GM12878 (cell line): ENCODE data around the gene LRRC52. TPM values are rescaled to one million over a fixed set of nuclear protein-coding genes. Genes with fewer than 3 reads are reported as not detected.

Source experiments
- ATAC-seq: fragments of 200-7000 bp; cut with Tn5 transposase; 3 replicates; pipeline ENCODE4 v1.9.1; 2020; ENCODE audit warnings: mild to moderate bottlenecking, moderate library complexity
- BruUV-seq: library from RNA; stranded (reverse); fragments of 400-500 nt; replicated peaks from 2 replicates; lab custom pipeline; 2021; lab: Mats Ljungman, UMichigan
- CTCF ChIA-PET: fragments of 300-600 bp; sonication (Branson Sonifier 250); formaldehyde crosslinking; extraction: SDS; loops from one replicate; lab custom pipeline; 2021; ENCODE audit warnings: inconsistent platforms; lab: Yijun Ruan, JAX
- POLR2A ChIA-PET: fragments of 350-600 bp; formaldehyde crosslinking; extraction: SDS; loops from one replicate; lab custom pipeline; 2021; ENCODE audit warnings: inconsistent platforms; lab: Charles Lee
- RAD21 ChIA-PET: fragments of 300-600 bp; sonication (Branson Sonifier 250); formaldehyde crosslinking; loops from one replicate; lab custom pipeline; 2023; ENCODE audit warnings: antibody characterized with exemption; ENCODE audit not compliant: unreplicated experiment; lab: Charles Lee
- SMC1A ChIA-PET: fragments of 300-600 bp; sonication (Branson Sonifier 250); formaldehyde crosslinking; loops from one replicate; lab custom pipeline; 2023; ENCODE audit not compliant: unreplicated experiment, uncharacterized antibody; lab: Charles Lee
- DNase-seq: peaks from one replicate; pipeline ENCODE4 v3.0.0-alpha.2; 2011; ENCODE audit warnings: low read depth, low spot score
- FAIRE-seq: peaks from 3 replicates; lab custom pipeline; 2011; peaks lifted over from hg19 to GRCh38; lab: Jason Lieb, UNC
- H2AFZ ChIP-seq: 2 replicates; pipeline ENCODE4 v1.6.0; 2011; ENCODE audit warnings: low read depth, low read length, control low read depth; ENCODE audit not compliant: control insufficient read depth
- H3K27ac ChIP-seq: 2 replicates; pipeline ENCODE4 v1.5.1; 2011; ENCODE audit warnings: control low read depth; ENCODE audit not compliant: control insufficient read depth, insufficient read depth
- H3K27me3 ChIP-seq, 2 experiments: replicated peaks in 1 of 2; 2 replicates each; pipeline versions ENCODE4 v1.6.0 to v1.6.1; 2011; ENCODE audit warnings: low read length in 1 of 2; ENCODE audit not compliant: control insufficient read depth in 2 of 2, insufficient read depth in 2 of 2
- H3K36me3 ChIP-seq, 2 experiments: 2 replicates each; pipeline ENCODE4 v1.5.1; 2011; ENCODE audit warnings: low read length in 1 of 2; ENCODE audit not compliant: control insufficient read depth in 2 of 2, insufficient read depth in 2 of 2
- H3K4me1 ChIP-seq: 2 replicates; pipeline ENCODE4 v1.6.1; 2011; ENCODE audit warnings: mild to moderate bottlenecking, low read length, moderate library complexity, mixed read lengths; ENCODE audit not compliant: control insufficient read depth, insufficient read depth
- H3K4me2 ChIP-seq: 2 replicates; pipeline ENCODE4 v1.6.0; 2011; ENCODE audit warnings: control low read depth; ENCODE audit not compliant: control insufficient read depth, insufficient read depth
- H3K4me3 ChIP-seq: fragments of 200-600 bp; sonication (generic); 2 replicates; pipeline ENCODE4 v1.5.1; 2016
- H3K79me2 ChIP-seq: 2 replicates; pipeline ENCODE4 v1.6.0; 2011; ENCODE audit warnings: low read length; ENCODE audit not compliant: control insufficient read depth, insufficient read depth
- H3K9ac ChIP-seq: 2 replicates; pipeline ENCODE4 v1.8.0; 2011; ENCODE audit warnings: low read length, control low read depth, mixed read lengths; ENCODE audit not compliant: control insufficient read depth, insufficient read depth
- H3K9me3 ChIP-seq: replicated peaks from 3 replicates; pipeline ENCODE4 v1.5.1; 2011; ENCODE audit warnings: mild to moderate bottlenecking, low read length; ENCODE audit not compliant: control insufficient read depth, insufficient read depth
- H4K20me1 ChIP-seq: 2 replicates; pipeline ENCODE4 v1.6.0; 2011; ENCODE audit not compliant: control insufficient read depth, insufficient read depth
- CBX3 ChIP-seq: fragments of 200-600 bp; sonication (generic); IDR thresholded peaks from 2 replicates; pipeline ENCODE4 v1.6.1; 2016; ENCODE audit warnings: low read depth, borderline replicate concordance
- CHD4 ChIP-seq: fragments of 200-600 bp; sonication (generic); IDR thresholded peaks from 2 replicates; pipeline ENCODE4 v1.6.1; 2016; ENCODE audit warnings: mild to moderate bottlenecking
- HDGF ChIP-seq: fragments of 450-650 bp; IDR thresholded peaks from 2 replicates; pipeline ENCODE4 v1.6.1; 2016; ENCODE audit warnings: antibody characterized with exemption
- JUNB ChIP-seq: IDR thresholded peaks from 2 replicates; pipeline ENCODE4 v1.6.1; 2016; ENCODE audit warnings: antibody characterized with exemption, mild to moderate bottlenecking
- MXI1 ChIP-seq: fragments of 150-350 bp; IDR thresholded peaks from 2 replicates; pipeline ENCODE4 v1.6.1; 2011; ENCODE audit warnings: low read depth, mild to moderate bottlenecking, inconsistent platforms, low read length, improper control_type of control experiment
- NR2C1 ChIP-seq: fragments of 450-650 bp; IDR thresholded peaks from 2 replicates; pipeline ENCODE4 v1.6.1; 2017; ENCODE audit warnings: antibody characterized with exemption, mild to moderate bottlenecking, moderate library complexity
- POU2F2 ChIP-seq: IDR thresholded peaks from 3 replicates; pipeline ENCODE4 v1.6.1; 2011; ENCODE audit warnings: low read depth, mild to moderate bottlenecking, low read length, borderline replicate concordance
- SIX5 ChIP-seq: IDR thresholded peaks from 2 replicates; pipeline ENCODE4 v1.6.1; 2011; ENCODE audit warnings: mild to moderate bottlenecking, low read depth, low read length, moderate library complexity; ENCODE audit not compliant: severe bottlenecking
- SREBF1 ChIP-seq: IDR thresholded peaks from 2 replicates; pipeline ENCODE4 v1.6.1; 2012; ENCODE audit warnings: mild to moderate bottlenecking, low read length
- SREBF2 ChIP-seq: IDR thresholded peaks from 2 replicates; pipeline ENCODE4 v1.6.1; 2012; ENCODE audit warnings: mild to moderate bottlenecking, low read length
- ZNF274 ChIP-seq: IDR thresholded peaks from one replicate; pipeline ENCODE4 v1.8.0; 2011; ENCODE audit not compliant: insufficient read length, insufficient read depth
- WGBS: methylation state at CpG from one replicate; pipeline ENCODE4 v1.1.6; 2016; ENCODE audit warnings: low lambda C conversion rate; ENCODE audit not compliant: insufficient replicate concordance, insufficient coverage; ENCODE audit errors: missing lambda C conversion rate; 5-methylcytosine and 5-hydroxymethylcytosine counted together
- in situ Hi-C: fragments of 300-500 bp; cut with MboI; formaldehyde crosslinking; loops from 9 replicates; pipeline ENCODE4 v1.14.3; 2018; ENCODE audit warnings: mixed read lengths
- intact Hi-C: fragments of 100-400 bp; cut with micrococcal nuclease; formaldehyde crosslinking; loops from one replicate; pipeline ENCODE4 v1.14.2; 2022; ENCODE audit not compliant: unreplicated experiment
- polyA plus RNA-seq, 11 experiments: library from polyadenylated mRNA; depleted of rRNA in 4 of 11; unstranded in 6 of 11; stranded (reverse) in 5 of 11; fragments of >200 nt; fragmentation: Nextera tagmentation in 4 of 11; fragmentation: Illumina TruSeq in 1 of 11; extraction: Ambion mirVana in 4 of 11; extraction: Trizol in 1 of 11; gene quantifications; 1 replicate in 1 of 11; 2 replicates in 10 of 11; pipeline versions ENCODE4 v1.2.1 to v1.2.3, GENCODE V29; 2011 to 2016; ENCODE audit warnings: inconsistent platforms in 2 of 11, missing spikeins in 2 of 11, low read depth in 1 of 11
- total RNA-seq, 4 experiments: library from RNA; depleted of rRNA in 3 of 4; stranded (reverse); fragments of >200 nt in 3 of 4; fragmentation: Illumina TruSeq in 1 of 4; extraction: Trizol in 1 of 4; gene quantifications; 2 replicates each; pipeline versions ENCODE4 v1.2.1 to v1.2.3, GENCODE V29; 2013 to 2021
- TF ChIP-seq, protein P1 (sequence below): IDR thresholded peaks from 2 replicates; pipeline ENCODE4 v1.6.1; 2011; ENCODE audit warnings: low read depth, low read length, improper control_type of control experiment, borderline replicate concordance
- TF ChIP-seq, protein P2 (sequence below): fragments of 450-650 bp; formaldehyde crosslinking; IDR thresholded peaks from 2 replicates; pipeline ENCODE4 v1.4.0; 2020; ENCODE audit warnings: mild to moderate bottlenecking, moderate library complexity
- TF ChIP-seq, protein P3 (sequence below), 3 experiments: IDR thresholded peaks in 2 of 3; conservative IDR thresholded peaks in 1 of 3; 2 replicates each; pipeline ENCODE4 v1.5.1; 2011; ENCODE audit warnings: low read depth in 3 of 3, low read length in 3 of 3, mild to moderate bottlenecking in 3 of 3, control low read depth in 2 of 3, moderate library complexity in 2 of 3, inconsistent platforms in 1 of 3, mixed read lengths in 1 of 3; ENCODE audit not compliant: control insufficient read depth in 2 of 3, insufficient read depth in 1 of 3; ENCODE audit errors: extremely low read depth in 1 of 3

The LRRC52 gene
- total and polyA plus RNA-seq, 10 of the 15 experiments (the other 5 are each of a cell fraction or from before 2014, with no cell fraction given), result not detected

DNA sequence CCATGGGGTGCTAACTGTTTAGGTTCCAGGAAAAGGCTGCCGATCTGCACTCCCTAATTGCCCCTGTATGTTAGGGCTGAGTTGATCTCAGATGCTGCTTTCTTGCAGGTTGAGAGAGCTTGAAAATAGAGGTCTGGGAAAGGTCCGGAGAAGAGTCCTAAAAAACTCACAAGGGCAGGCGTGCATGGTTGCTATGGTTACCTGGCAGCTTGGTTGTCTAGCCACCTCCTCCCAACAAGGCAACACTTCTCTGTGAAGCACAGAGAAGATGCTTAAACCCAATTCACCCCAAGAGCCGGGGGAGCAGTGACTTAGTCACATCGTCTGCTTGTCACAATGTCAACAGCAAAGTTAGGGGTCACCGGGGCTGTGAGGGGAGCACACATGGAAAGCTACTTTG is 31.0 kb upstream of the LRRC52 start:
- RAD21 ChIA-PET, result no interaction called here

More for the DNA sequence above, 31.0 kb upstream of the LRRC52 start:
- no TSS peak for BruUV-seq
- Histone ChIP-seq H3K9me3 (no peaks in the 10 kb centered on the region), H2AFZ (no peak overlapping the region), H3K36me3 (no peaks in the 10 kb centered on the region), H3K4me2 (no peak overlapping the region), H3K9ac (no peak overlapping the region), H3K4me3 (no peak overlapping the region), H4K20me1 (no peaks in the 10 kb centered on the region), H3K27ac (no peak overlapping the region), H3K4me1 (no peaks in the 10 kb centered on the region), H3K27me3 (no peaks in the 10 kb centered on the region; a peak in 1 of 4 replicates), H3K79me2 (no peaks in the 10 kb centered on the region)
- DNase-seq (no peak), FAIRE-seq (no peak), ATAC-seq (no peak)
- CTCF ChIA-PET, result no interaction called here
- POLR2A ChIA-PET, result no interaction called here
- in situ Hi-C loops, result no loop called here
- TF ChIP-seq NR2C1, result no peak
- TF ChIP-seq, protein P1, sequence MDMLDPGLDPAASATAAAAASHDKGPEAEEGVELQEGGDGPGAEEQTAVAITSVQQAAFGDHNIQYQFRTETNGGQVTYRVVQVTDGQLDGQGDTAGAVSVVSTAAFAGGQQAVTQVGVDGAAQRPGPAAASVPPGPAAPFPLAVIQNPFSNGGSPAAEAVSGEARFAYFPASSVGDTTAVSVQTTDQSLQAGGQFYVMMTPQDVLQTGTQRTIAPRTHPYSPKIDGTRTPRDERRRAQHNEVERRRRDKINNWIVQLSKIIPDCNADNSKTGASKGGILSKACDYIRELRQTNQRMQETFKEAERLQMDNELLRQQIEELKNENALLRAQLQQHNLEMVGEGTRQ, result no peak
- TF ChIP-seq ZNF274, result no peak
- no peak for TF ChIP-seq CBX3
- TF ChIP-seq, protein P2, sequence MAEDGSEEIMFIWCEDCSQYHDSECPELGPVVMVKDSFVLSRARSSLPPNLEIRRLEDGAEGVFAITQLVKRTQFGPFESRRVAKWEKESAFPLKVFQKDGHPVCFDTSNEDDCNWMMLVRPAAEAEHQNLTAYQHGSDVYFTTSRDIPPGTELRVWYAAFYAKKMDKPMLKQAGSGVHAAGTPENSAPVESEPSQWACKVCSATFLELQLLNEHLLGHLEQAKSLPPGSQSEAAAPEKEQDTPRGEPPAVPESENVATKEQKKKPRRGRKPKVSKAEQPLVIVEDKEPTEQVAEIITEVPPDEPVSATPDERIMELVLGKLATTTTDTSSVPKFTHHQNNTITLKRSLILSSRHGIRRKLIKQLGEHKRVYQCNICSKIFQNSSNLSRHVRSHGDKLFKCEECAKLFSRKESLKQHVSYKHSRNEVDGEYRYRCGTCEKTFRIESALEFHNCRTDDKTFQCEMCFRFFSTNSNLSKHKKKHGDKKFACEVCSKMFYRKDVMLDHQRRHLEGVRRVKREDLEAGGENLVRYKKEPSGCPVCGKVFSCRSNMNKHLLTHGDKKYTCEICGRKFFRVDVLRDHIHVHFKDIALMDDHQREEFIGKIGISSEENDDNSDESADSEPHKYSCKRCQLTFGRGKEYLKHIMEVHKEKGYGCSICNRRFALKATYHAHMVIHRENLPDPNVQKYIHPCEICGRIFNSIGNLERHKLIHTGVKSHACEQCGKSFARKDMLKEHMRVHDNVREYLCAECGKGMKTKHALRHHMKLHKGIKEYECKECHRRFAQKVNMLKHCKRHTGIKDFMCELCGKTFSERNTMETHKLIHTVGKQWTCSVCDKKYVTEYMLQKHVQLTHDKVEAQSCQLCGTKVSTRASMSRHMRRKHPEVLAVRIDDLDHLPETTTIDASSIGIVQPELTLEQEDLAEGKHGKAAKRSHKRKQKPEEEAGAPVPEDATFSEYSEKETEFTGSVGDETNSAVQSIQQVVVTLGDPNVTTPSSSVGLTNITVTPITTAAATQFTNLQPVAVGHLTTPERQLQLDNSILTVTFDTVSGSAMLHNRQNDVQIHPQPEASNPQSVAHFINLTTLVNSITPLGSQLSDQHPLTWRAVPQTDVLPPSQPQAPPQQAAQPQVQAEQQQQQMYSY, result no peak
- no peak for TF ChIP-seq MXI1
- no peak for TF ChIP-seq POU2F2
- TF ChIP-seq SREBF1, result no peak
- no peak for TF ChIP-seq SREBF2
- no peak for TF ChIP-seq SIX5
- TF ChIP-seq HDGF, result no peak
- TF ChIP-seq, protein P3, sequence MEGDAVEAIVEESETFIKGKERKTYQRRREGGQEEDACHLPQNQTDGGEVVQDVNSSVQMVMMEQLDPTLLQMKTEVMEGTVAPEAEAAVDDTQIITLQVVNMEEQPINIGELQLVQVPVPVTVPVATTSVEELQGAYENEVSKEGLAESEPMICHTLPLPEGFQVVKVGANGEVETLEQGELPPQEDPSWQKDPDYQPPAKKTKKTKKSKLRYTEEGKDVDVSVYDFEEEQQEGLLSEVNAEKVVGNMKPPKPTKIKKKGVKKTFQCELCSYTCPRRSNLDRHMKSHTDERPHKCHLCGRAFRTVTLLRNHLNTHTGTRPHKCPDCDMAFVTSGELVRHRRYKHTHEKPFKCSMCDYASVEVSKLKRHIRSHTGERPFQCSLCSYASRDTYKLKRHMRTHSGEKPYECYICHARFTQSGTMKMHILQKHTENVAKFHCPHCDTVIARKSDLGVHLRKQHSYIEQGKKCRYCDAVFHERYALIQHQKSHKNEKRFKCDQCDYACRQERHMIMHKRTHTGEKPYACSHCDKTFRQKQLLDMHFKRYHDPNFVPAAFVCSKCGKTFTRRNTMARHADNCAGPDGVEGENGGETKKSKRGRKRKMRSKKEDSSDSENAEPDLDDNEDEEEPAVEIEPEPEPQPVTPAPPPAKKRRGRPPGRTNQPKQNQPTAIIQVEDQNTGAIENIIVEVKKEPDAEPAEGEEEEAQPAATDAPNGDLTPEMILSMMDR (IDR thresholded peaks at IDR 0.05 in 2 of 3, conservative IDR thresholded peaks at IDR 0.05 in 1 of 3; ENCODE audit: control insufficient read depth in 2 of 3, extremely low read depth in 1 of 3, insufficient read depth in 1 of 3, low read depth in 3 of 3, low read length in 3 of 3), result no peak
- no peak for TF ChIP-seq JUNB
- TF ChIP-seq CHD4, result no peak
- SMC1A ChIA-PET, result no interaction called here
- WGBS, result 32% methylated on average over 6 of the region's 6 CpGs
- intact Hi-C loops, result no loop called here
